K562 (cell line): ENCODE measurements around the gene C1orf105. TPM values are rescaled to one million over a fixed set of nuclear protein-coding genes. Genes with fewer than 3 reads are reported as not detected.
A peak's percentile ranks its signal among the peaks of the same experiment; 100 is the strongest.

Experiments
- C11orf30 ChIP-seq: fragments of 450-650 bp; IDR thresholded peaks from 2 replicates; pipeline ENCODE4 v1.6.1; 2016; ENCODE audit warnings: low read depth, mild to moderate bottlenecking
- CEBPG ChIP-seq, 3 experiments: fragments of 200-800 bp in 1 of 3; sonication (Bioruptor generic) in 1 of 3; sonication (generic) in 1 of 3; formaldehyde crosslinking in 1 of 3; IDR thresholded peaks in 2 of 3; conservative IDR thresholded peaks in 1 of 3; 2 replicates each; pipeline versions ENCODE4 v1.6.1 to v1.8.0; 2016 to 2022; ENCODE audit warnings: missing compliant biosample characterization in 2 of 3, missing genetic modification characterization in 2 of 3, mild to moderate bottlenecking in 1 of 3, missing genetic modification reagents in 1 of 3
- GABPB1 ChIP-seq: sonication (generic); formaldehyde crosslinking; IDR thresholded peaks from 2 replicates; pipeline ENCODE4 v1.8.0; 2022; ENCODE audit warnings: mild to moderate bottlenecking, missing genetic modification reagents
- ILF3 ChIP-seq: fragments of 450-650 bp; IDR thresholded peaks from 2 replicates; pipeline ENCODE4 v1.6.1; 2018; ENCODE audit warnings: antibody characterized with exemption, mild to moderate bottlenecking, moderate library complexity, borderline replicate concordance
- MAFG ChIP-seq: fragments of 450-650 bp; conservative IDR thresholded peaks from 2 replicates; pipeline ENCODE4 v1.6.1; 2016; ENCODE audit warnings: missing genetic modification characterization, missing compliant biosample characterization
- RBFOX2 ChIP-seq: fragments of 200-400 bp; formaldehyde crosslinking; IDR thresholded peaks from 2 replicates; pipeline ENCODE4 v1.6.1; 2017; ENCODE audit warnings: low read depth, mild to moderate bottlenecking, low read length, moderate library complexity
- RBM14 ChIP-seq: fragments of 200-400 bp; formaldehyde crosslinking; IDR thresholded peaks from 2 replicates; pipeline ENCODE4 v1.6.1; 2018; ENCODE audit warnings: low read depth, mild to moderate bottlenecking, low read length, moderate library complexity, borderline replicate concordance; ENCODE audit not compliant: insufficient read depth
- SMAD4 ChIP-seq: fragments of 250-450 bp; sonication (Bioruptor Pico); conservative IDR thresholded peaks from 2 replicates; pipeline ENCODE4 v1.8.0; 2021; ENCODE audit warnings: inconsistent platforms, mild to moderate bottlenecking, moderate library complexity
- ZNF316 ChIP-seq: fragments of 450-650 bp; IDR thresholded peaks from 2 replicates; pipeline ENCODE4 v1.6.1; 2016
- ZNF445 ChIP-seq: fragments of 250-450 bp; sonication (Bioruptor Pico); IDR thresholded peaks from 2 replicates; pipeline ENCODE4 v1.4.0; 2020; ENCODE audit warnings: low read depth, mild to moderate bottlenecking, moderate library complexity
- ZNF696 ChIP-seq: fragments of 250-450 bp; sonication (Bioruptor Pico); conservative IDR thresholded peaks from 2 replicates; pipeline ENCODE4 v1.4.0; 2020; ENCODE audit warnings: mild to moderate bottlenecking, moderate library complexity
- polyA plus RNA-seq, 8 experiments: library from polyadenylated mRNA; depleted of rRNA in 4 of 8; stranded (reverse) in 5 of 8; unstranded in 3 of 8; fragments of >200 nt; fragmentation: Nextera tagmentation in 2 of 8; fragmentation: Illumina TruSeq in 1 of 8; extraction: Ambion mirVana in 2 of 8; extraction: Trizol in 1 of 8; gene quantifications; 2 replicates each; pipeline versions ENCODE4 v1.2.1 to v1.2.3, GENCODE V29; 2011 to 2014; ENCODE audit warnings: inconsistent platforms in 1 of 8, missing spikeins in 1 of 8
- total RNA-seq, 7 experiments: library from RNA; depleted of rRNA in 6 of 7; stranded (reverse); fragments of >200 nt in 6 of 7; fragmentation: Illumina TruSeq in 2 of 7; extraction: Trizol in 2 of 7; gene quantifications; 2 replicates each; pipeline versions ENCODE4 v1.2.1 to v1.2.3, GENCODE V29; 2011 to 2021; ENCODE audit warnings: low replicate concordance in 1 of 7

The C1orf105 gene
- total and polyA plus RNA-seq, 9 of the 15 experiments (the other 6 are each of a cell fraction or from before 2014, with no cell fraction given) = 0.08 TPM; not detected in 8

GRCh38 chr1:172448995-172449584 lies 28.6 kb downstream of the C1orf105 start (continued):
- no peak for TF ChIP-seq MAFG (tag)
- TF ChIP-seq ZNF445 = no peak
- no peak for TF ChIP-seq CEBPG (CRISPR knock-in tag; IDR thresholded peaks at IDR 0.05)
- no peak for TF ChIP-seq CEBPG (tag; conservative IDR thresholded peaks at IDR 0.05 in 1 of 2, IDR thresholded peaks at IDR 0.05 in 1 of 2)
- no peak for TF ChIP-seq SMAD4 (CRISPR knock-in tag)
- no peak for TF ChIP-seq RBFOX2
- no peak for TF ChIP-seq ZNF696 (CRISPR knock-in tag)
- no peak for TF ChIP-seq RBM14
- no peak for TF ChIP-seq ILF3
- no peak for TF ChIP-seq C11orf30
- peak; percentile 35 for TF ChIP-seq ZNF316
- TF ChIP-seq GABPB1 (CRISPR knock-in tag) = no peak
